Transverse colon (tissue), 4 donors: ENCODE results near the gene GRIP2. TPM values are rescaled to one million over a fixed set of nuclear protein-coding genes. Genes with fewer than 3 reads are reported as not detected.
A peak's percentile ranks its signal among the peaks of the same experiment; 100 is the strongest.

Experiments
- DNase-seq: peaks from one replicate; pipeline ENCODE4 v3.0.0-alpha.2; 2019
- H3K27ac ChIP-seq, 4 donors: fragments of 200-600 bp; sonication (generic); 2 replicates each; pipeline ENCODE4 v1.5.1; 2016 to 2018; ENCODE audit warnings: inconsistent platforms in 4 of 4
- H3K27me3 ChIP-seq: fragments of 200-600 bp; sonication (generic); 2 replicates; pipeline ENCODE4 v1.5.1; 2017; ENCODE audit warnings: inconsistent platforms
- H3K36me3 ChIP-seq, 4 donors: fragments of 200-600 bp; sonication (generic); 2 replicates each; pipeline ENCODE4 v1.5.1; 2017 to 2019; ENCODE audit warnings: inconsistent platforms in 4 of 4
- H3K4me1 ChIP-seq, 4 donors: fragments of 200-600 bp; sonication (generic); 2 replicates each; pipeline ENCODE4 v1.5.1; 2017 to 2020; ENCODE audit warnings: inconsistent platforms in 4 of 4
- H3K4me3 ChIP-seq, 4 donors: fragments of 200-600 bp; sonication (generic); 1 replicate in 1 of 4; 2 replicates in 3 of 4; pipeline versions ENCODE4 v1.5.1 to v1.6.1; 2017 to 2019; ENCODE audit warnings: inconsistent platforms in 4 of 4
- H3K9me3 ChIP-seq, 2 donors: fragments of 200-600 bp; sonication (generic); 2 replicates each; pipeline ENCODE4 v1.5.1; 2017 to 2019; ENCODE audit warnings: inconsistent platforms in 2 of 2
- CTCF ChIP-seq, 5 experiments: fragments of 200-600 bp in 3 of 5; fragments of 450-650 bp in 2 of 5; sonication (generic) in 3 of 5; IDR thresholded peaks; 1 replicate in 2 of 5; 2 replicates in 3 of 5; pipeline ENCODE4 v1.5.1; 2016 to 2017; ENCODE audit warnings: antibody characterized with exemption in 5 of 5, inconsistent platforms in 3 of 5, mild to moderate bottlenecking in 2 of 5, moderate library complexity in 1 of 5
- EP300 ChIP-seq: sonication (generic); formaldehyde crosslinking; IDR thresholded peaks from one replicate; pipeline ENCODE4 v1.6.1; 2017; ENCODE audit warnings: antibody characterized with exemption, low read depth
- POLR2A ChIP-seq: fragments of 450-650 bp; IDR thresholded peaks from one replicate; pipeline ENCODE4 v1.6.1; 2016; ENCODE audit warnings: antibody characterized with exemption, mild to moderate bottlenecking, moderate library complexity
- POLR2AphosphoS5 ChIP-seq, 3 donors: sonication (generic); formaldehyde crosslinking; IDR thresholded peaks; one replicate each; pipeline ENCODE4 v1.6.1; 2016; ENCODE audit warnings: antibody characterized with exemption in 3 of 3
- WGBS, 2 donors: methylation state at CpG; one replicate each; pipeline ENCODE4 v1.1.5; 2018; ENCODE audit warnings: low coverage in 1 of 2; 5-methylcytosine and 5-hydroxymethylcytosine counted together
- in situ Hi-C, 4 donors: fragments of 200-750 bp; cut with MboI; loops; one replicate each; pipeline versions ENCODE4 v1.15.0 to v1.15.1; 2017; ENCODE audit warnings: low sequenced_read_pairs in 3 of 4, low pct_ligation_motif_present in 1 of 4, low pct_unique_long_range_greater_than_20kb in 1 of 4
- intact Hi-C: fragments of 100-400 bp; cut with DNase I; formaldehyde crosslinking; loops from one replicate; pipeline ENCODE4 v1.15.1; 2023; ENCODE audit warnings: low total_unique reads
- total RNA-seq, 4 donors: library from RNA; depleted of rRNA; stranded (reverse); fragments of >200 nt; gene quantifications; one replicate each; pipeline ENCODE4 v1.1.0, GENCODE V29; 2016

GRIP2 gene
- total RNA-seq, 4 donors from 2014 or later: 0.27 to 0.40 TPM; not detected in 2

- no peak for DNase-seq
- Histone ChIP-seq H3K4me3 (no peak overlapping the region), H3K4me1 (no peaks in the 10 kb centered on the region), H3K27me3 (no peaks in the 10 kb centered on the region), H3K27ac (no peak overlapping the region), H3K36me3 (peaks cover 0 to 8% (median 2%) of the 10 kb centered on the region in 4 donors), H3K9me3 (no peaks in the 10 kb centered on the region)
- in situ Hi-C loops: loop anchor here in 1 of 4 donors (5.0 kb wide), 1 partner anchor 274 kb away; no protein-coding TSS in a partner anchor
- intact Hi-C loops: no loop called here
- WGBS, 2 donors: 97% methylated on average over 13 of the region's 13 CpGs; no CpG with 5 or more reads in 1 of the 2 donors
- TF ChIP-seq EP300 (no peak), CTCF (IDR thresholded peaks at IDR 0.05) (no peak), POLR2A (no peak), POLR2AphosphoS5 (IDR thresholded peaks at IDR 0.05) (no peak)
Measured at GRCh38 chr3:14476583-14477265, 63.4 kb downstream of the GRIP2 start.

GRCh38 chr3:14475621-14476020 is 64.5 kb downstream of the GRIP2 start:
- in situ Hi-C loops: loop anchor here in 1 of 4 donors (5.0 kb wide), 1 partner anchor 273 kb away; no protein-coding TSS in a partner anchor

GRCh38 chr3:14474363-14475081 is 65.6 kb downstream of the GRIP2 start:
- H3K4me1 ChIP-seq: no peaks in the 10 kb centered on the region
- intact Hi-C loops: no loop called here
- TF ChIP-seq CTCF (IDR thresholded peaks at IDR 0.05): no peak
- TF ChIP-seq POLR2A: no peak
- TF ChIP-seq EP300: no peak
- TF ChIP-seq POLR2AphosphoS5 (IDR thresholded peaks at IDR 0.05): no peak
- in situ Hi-C loops: loop anchor here in 2 of 4 donors (5.0 to 25.0 kb wide), 2 partner anchors 272 to 587 kb away; partner anchors contain the start of gene WNT7A (in 1 of the 2)
- H3K4me3 ChIP-seq: no peak overlapping the region
- no peak overlapping the region for H3K27ac ChIP-seq
- peaks cover 0 to 8% (median 2%) of the 10 kb centered on the region in 4 donors for H3K36me3 ChIP-seq
- no peaks in the 10 kb centered on the region for H3K9me3 ChIP-seq
- DNase-seq: no peak
- H3K27me3 ChIP-seq: no peaks in the 10 kb centered on the region
- 93 to 100% methylated on average over 2 to 13 of the region's 13 CpGs for WGBS, 2 donors

More at GRCh38 chr3:14475621-14476020, 64.5 kb downstream of the GRIP2 start:
- intact Hi-C loops: no loop called here
- no peak for DNase-seq
- TF ChIP-seq CTCF (IDR thresholded peaks at IDR 0.05) (no peak), EP300 (no peak), POLR2AphosphoS5 (IDR thresholded peaks at IDR 0.05) (no peak), POLR2A (no peak)
- H3K27ac ChIP-seq: no peak overlapping the region
- no peak overlapping the region for H3K4me3 ChIP-seq
- WGBS, 2 donors: 81 to 84% methylated on average over 6 to 7 of the region's 7 CpGs
- H3K9me3 ChIP-seq: no peaks in the 10 kb centered on the region
- no peaks in the 10 kb centered on the region for H3K27me3 ChIP-seq
- no peaks in the 10 kb centered on the region for H3K4me1 ChIP-seq
- H3K36me3 ChIP-seq: peaks cover 0 to 8% (median 2%) of the 10 kb centered on the region in 4 donors

GRCh38 chr3:14473411-14473891 is 66.7 kb downstream of the GRIP2 start:
- in situ Hi-C loops: loop anchor here in 1 of 4 donors (25.0 kb wide), 1 partner anchor 586 kb away; the partner anchor contains the start of gene WNT7A
- intact Hi-C loops: no loop called here
- TF ChIP-seq POLR2AphosphoS5 (IDR thresholded peaks at IDR 0.05) (peak in 2 of 3 donors; percentile 45 to 48), POLR2A (no peak), EP300 (no peak)
- H3K36me3 ChIP-seq: peaks cover 0 to 4% (median 0%) of the 10 kb centered on the region in 4 donors
- no peaks in the 10 kb centered on the region for H3K9me3 ChIP-seq
- 49 to 74% methylated on average over 3 to 7 of the region's 7 CpGs for WGBS, 2 donors
- DNase-seq: peak; percentile 25
- peak overlapping the region; percentile 11 to 50 (median 34) for H3K27ac ChIP-seq
- no peaks in the 10 kb centered on the region for H3K4me1 ChIP-seq
- no peaks in the 10 kb centered on the region for H3K27me3 ChIP-seq
- H3K4me3 ChIP-seq: no peak overlapping the region
